COR-L47 (cell line): ENCODE results near the gene PDK1.

Source experiments
- DNase-seq: peaks from one replicate; lab custom pipeline; 2025; lab: John Stamatoyannopoulos, UW

Gene PDK1

GRCh38 chr2:172642301-172643020, 86.6 kb downstream of the PDK1 start:
- DNase-seq = no peak

- DNase-seq = no peak
Observed at GRCh38 chr2:172643142-172643541, 87.3 kb downstream of the PDK1 start.

- no peak for DNase-seq
Observed at GRCh38 chr2:172647439-172647838, 91.5 kb downstream of the PDK1 start.

- no peak for DNase-seq
Observed at GRCh38 chr2:172655091-172655837, 99.4 kb downstream of the PDK1 start.

- DNase-seq = no peak
Observed at GRCh38 chr2:172655838-172656573, 100.1 kb downstream of the PDK1 start.
